GM10266 (cell line): Measurements from ENCODE around the gene TRAPPC12.

Source experiments
- DNase-seq: peaks from one replicate; pipeline ENCODE4 v3.0.0; 2012; ENCODE audit errors: extremely low spot score
- TF ChIP-seq, protein P1 (sequence below): IDR thresholded peaks from 2 replicates; pipeline ENCODE4 v1.5.1; 2012; ENCODE audit warnings: mild to moderate bottlenecking, low read depth; ENCODE audit not compliant: control insufficient read depth, insufficient read depth; ENCODE audit errors: missing control alignments

TRAPPC12 gene

DNA sequence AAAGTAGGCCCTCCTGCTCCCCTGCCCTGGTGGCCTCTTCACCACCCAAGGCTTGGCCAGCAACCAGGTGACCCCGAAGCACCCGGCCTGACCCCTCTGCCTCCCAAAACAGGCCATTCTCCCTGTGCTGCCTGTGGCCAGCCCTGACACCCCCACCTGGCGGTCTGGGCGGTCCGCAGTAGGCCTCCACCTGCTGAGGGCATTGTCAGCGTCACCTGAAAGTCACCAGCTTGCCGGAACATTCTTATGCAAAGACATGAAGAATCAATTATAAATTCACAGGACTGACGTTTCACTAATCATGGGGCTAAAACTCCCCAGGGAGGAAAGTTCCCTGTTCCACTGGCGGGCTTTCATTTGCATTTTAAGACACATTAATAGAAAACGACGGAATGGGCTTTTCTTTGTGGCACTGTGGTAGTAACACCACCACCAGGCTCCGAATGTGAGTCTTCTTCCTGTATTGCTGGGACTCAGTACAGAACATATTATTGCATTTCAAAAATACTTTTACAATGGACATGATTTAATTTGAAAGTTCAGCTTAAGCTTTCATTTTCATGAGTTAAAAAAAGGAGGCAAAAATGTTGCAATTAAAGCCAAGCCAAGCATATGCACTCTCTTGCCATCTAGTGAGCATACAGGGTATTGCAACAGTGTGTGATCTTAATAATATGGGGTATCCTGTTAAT, 82.5 kb downstream of the TRAPPC12 start:
- TF ChIP-seq, protein P1, sequence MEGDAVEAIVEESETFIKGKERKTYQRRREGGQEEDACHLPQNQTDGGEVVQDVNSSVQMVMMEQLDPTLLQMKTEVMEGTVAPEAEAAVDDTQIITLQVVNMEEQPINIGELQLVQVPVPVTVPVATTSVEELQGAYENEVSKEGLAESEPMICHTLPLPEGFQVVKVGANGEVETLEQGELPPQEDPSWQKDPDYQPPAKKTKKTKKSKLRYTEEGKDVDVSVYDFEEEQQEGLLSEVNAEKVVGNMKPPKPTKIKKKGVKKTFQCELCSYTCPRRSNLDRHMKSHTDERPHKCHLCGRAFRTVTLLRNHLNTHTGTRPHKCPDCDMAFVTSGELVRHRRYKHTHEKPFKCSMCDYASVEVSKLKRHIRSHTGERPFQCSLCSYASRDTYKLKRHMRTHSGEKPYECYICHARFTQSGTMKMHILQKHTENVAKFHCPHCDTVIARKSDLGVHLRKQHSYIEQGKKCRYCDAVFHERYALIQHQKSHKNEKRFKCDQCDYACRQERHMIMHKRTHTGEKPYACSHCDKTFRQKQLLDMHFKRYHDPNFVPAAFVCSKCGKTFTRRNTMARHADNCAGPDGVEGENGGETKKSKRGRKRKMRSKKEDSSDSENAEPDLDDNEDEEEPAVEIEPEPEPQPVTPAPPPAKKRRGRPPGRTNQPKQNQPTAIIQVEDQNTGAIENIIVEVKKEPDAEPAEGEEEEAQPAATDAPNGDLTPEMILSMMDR = peak; percentile 85
- DNase-seq = peak; percentile 87

DNA sequence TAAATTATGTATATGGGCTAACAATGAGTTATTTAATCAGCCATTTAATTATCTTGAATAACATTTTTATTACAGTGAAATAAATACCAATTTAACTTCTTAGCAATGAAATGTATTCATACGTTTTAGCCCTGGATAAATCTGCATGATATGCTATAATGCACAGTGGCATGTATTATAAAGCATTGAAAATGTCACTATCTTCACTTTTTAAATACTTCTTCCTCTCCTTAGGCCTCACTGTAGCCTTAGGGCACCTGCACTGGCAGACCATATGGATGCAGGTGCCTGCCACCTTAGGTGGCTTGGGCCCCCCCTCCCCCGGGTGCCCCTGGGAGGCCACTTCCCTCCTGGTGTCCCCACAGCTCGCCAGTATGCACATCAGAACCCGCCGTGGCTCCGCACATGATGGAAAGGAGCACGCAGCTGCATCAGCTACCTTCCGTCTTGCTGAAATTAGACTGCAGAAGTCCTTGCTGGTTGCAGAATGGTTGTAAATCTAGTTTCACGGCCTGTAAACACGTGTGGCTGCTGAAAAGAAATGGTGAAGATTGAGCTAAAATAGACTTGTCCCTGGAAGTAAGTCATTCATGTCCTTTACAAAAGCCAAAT, 83.1 kb downstream of the TRAPPC12 start:
- no peak for DNase-seq
- TF ChIP-seq, protein P1 = no peak

DNA sequence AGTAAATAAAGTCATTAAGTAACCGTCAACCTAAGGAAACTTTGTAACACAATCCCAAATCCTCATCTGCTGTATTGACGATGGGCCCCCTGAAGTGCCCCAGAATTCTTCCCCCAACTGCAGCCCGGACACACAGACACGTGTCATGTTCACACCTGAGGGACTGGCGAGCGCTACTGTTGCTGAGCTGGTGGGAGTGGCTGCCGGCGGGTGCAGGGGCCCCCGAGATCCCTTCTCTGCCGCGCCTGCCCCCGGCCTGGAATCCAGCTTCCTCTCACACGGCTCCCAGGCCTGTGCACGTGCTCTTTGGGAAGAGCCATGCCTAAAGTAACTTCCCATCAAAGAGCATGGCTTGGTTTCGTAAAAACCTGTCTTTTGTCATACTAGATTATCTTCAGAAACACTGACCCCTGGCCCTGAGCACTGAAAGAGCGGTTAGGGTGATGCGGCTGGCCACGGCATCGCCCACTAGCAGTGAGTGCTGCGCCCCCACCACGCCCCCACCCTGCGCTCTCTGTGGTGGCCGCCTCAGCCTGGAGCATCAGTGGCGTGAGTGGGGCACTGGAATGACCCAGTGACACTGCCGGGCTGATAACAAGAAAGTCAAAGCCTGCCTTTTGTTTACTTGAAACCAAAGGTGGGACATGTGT, 83.8 kb downstream of the TRAPPC12 start:
- DNase-seq = no peak
- TF ChIP-seq, protein P1 = no peak

DNA sequence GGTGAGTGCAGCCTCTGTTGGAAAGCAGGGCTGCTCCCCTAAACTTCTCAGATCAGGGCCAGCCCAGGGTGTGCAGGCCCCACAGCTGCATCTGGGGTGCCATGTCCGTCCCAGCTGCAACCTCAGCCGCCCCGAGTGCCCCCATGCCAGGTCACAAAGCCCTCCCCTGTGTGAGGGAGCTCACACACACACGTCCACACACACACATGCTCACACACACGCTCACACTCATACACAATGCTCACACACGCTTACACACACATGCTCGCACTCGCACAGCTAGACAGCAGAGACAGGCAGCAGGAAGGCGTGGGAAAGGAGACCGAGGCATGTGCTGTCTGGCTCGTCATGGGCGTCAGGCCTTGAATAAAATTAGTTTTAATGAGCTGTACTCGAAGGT, 84.5 kb downstream of the TRAPPC12 start:
- no peak for DNase-seq
- TF ChIP-seq, protein P1 = no peak

DNA sequence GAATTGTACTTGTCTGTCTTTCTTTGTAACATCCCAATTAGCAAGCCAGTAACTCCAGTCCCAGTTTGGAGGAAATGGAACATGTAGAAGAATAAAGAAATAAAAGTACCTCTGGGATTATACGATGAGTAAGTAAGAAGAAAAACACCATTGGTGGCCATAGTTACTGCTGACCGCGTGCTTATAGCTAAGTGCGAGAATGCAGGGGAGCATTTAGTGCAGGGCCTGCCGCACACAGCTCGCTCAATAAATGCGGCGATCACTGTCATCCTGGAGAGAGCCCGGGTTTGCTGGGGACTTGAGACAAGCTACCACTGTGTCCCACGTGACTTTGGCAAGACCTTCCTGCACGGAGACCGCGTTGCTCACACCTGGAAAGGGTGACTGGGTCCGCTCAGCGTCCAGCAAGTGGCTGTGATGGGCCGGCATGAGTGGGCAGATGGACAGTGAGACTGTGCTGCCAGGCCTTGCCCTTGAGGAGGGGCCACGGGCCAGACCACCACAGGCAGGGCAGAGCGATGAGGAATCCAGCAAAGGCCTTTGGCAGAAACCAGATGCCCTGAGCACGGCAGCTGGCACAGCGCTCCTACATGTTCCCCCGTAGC, 85.0 kb downstream of the TRAPPC12 start:
- TF ChIP-seq, protein P1 = no peak
- no peak for DNase-seq

DNA sequence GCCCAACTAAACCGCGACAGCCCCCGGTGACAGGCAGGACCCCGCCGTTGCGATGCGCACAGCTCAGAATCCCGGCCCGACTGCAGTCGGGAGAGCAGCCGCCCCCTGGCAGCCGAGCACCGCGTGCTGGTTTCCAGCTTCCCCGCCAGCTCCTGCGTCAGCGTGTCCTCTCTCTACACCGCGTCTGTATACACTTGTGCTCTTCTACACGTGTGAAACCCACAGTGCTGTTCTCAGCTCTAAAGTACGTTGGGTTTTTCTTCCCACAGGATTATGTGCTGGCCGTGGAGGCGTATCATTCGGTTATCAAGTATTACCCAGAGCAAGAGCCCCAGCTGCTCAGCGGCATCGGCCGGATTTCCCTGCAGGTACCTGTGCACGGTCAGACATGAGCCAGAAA, 85.8 kb downstream of the TRAPPC12 start:
- DNase-seq = no peak
- TF ChIP-seq, protein P1 = no peak
